Muscle layer of colon (tissue), 2 donors: ENCODE measurements around the gene OR2A1.
"Not testable (repeated sequence)": the region's sequence is repeated elsewhere in the genome, so short reads cannot be mapped to it uniquely, and the experiment has no call there.

Experiments
- H3K27ac ChIP-seq: one replicate; pipeline ENCODE4 v1.7.0; 2013; ENCODE audit warnings: low read depth, mild to moderate bottlenecking, low read length, moderate library complexity
- H3K27me3 ChIP-seq, 2 donors: one replicate each; pipeline ENCODE4 v1.7.0; 2013; ENCODE audit warnings: low read length in 2 of 2, mild to moderate bottlenecking in 2 of 2; ENCODE audit not compliant: insufficient read depth in 2 of 2, control insufficient read depth in 1 of 2
- H3K36me3 ChIP-seq: one replicate; pipeline ENCODE4 v1.7.0; 2013; ENCODE audit warnings: mild to moderate bottlenecking, low read length; ENCODE audit not compliant: insufficient read depth
- H3K4me1 ChIP-seq: one replicate; pipeline ENCODE4 v1.7.0; 2013; ENCODE audit warnings: mild to moderate bottlenecking, low read length; ENCODE audit not compliant: insufficient read depth
- H3K4me3 ChIP-seq, 2 donors: one replicate each; pipeline ENCODE4 v1.7.0; 2013; ENCODE audit warnings: low read length in 2 of 2, low read depth in 1 of 2, mild to moderate bottlenecking in 1 of 2, moderate library complexity in 1 of 2
- H3K9ac ChIP-seq: one replicate; pipeline ENCODE4 v1.7.0; 2013; ENCODE audit warnings: low read length
- H3K9me3 ChIP-seq: one replicate; pipeline ENCODE4 v1.7.0; 2013; ENCODE audit warnings: mild to moderate bottlenecking, low read length
- donor health status: abdominal sarcoma.
- donor health status: Adenocarcinoma of cecum.

Gene OR2A1

GRCh38 chr7:144311872-144312469, at the start of gene OR2A1:
Gene OR2A1 (plus strand): TSS chr7:144312419. CDS start chr7:144318125, 5,706 bp downstream.
- not testable (repeated sequence) for H3K9ac ChIP-seq, H3K27ac ChIP-seq

DNA sequence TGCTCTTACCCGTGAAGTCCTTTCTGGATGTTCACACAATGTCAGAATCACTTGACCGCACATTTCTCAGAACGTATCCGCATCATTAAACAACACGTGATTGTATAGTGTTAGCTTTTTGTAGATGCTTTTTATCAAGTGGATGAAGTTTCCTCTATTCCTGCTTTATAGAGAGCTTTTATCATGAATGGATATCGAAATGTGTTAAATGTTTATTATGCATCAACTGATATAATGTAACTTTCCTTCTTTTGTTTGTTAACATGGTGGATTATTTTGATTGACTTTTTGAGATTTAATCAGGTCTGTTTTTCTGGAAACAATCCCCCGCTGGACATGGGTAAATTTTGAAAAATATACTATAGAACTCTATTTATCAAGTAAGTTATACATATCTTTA, 47.5 kb upstream of the OR2A1 start, which contains the start of gene OR2A7:
Gene OR2A7 (minus strand): TSS at position 101 of the 400 bp plus-strand sequence. CDS start 5,164 bp downstream, outside the sequence.
- H3K27ac ChIP-seq, H3K36me3 ChIP-seq, H3K4me3 ChIP-seq, H3K27me3 ChIP-seq, H3K9ac ChIP-seq, H3K4me1 ChIP-seq, H3K9me3 ChIP-seq: not testable (repeated sequence)

More at GRCh38 chr7:144311872-144312469, at the start of gene OR2A1:
- not testable (repeated sequence) for H3K4me3 ChIP-seq, H3K9me3 ChIP-seq, H3K27me3 ChIP-seq, H3K4me1 ChIP-seq, H3K36me3 ChIP-seq

GRCh38 chr7:144269188-144269587, 43.0 kb upstream of the OR2A1 start, which contains the start of gene CTAGE8:
Gene CTAGE8 (minus strand): TSS chr7:144269288. CDS start chr7:144269250, 38 bp downstream.
- H3K4me1 ChIP-seq, H3K9me3 ChIP-seq, H3K27ac ChIP-seq, H3K4me3 ChIP-seq, H3K36me3 ChIP-seq, H3K27me3 ChIP-seq, H3K9ac ChIP-seq: not testable (repeated sequence)

GRCh38 chr7:144275281-144275680, 36.9 kb upstream of the OR2A1 start:
- H3K4me3 ChIP-seq, H3K4me1 ChIP-seq, H3K9ac ChIP-seq, H3K9me3 ChIP-seq, H3K36me3 ChIP-seq, H3K27ac ChIP-seq, H3K27me3 ChIP-seq: not testable (repeated sequence)

- H3K27me3 ChIP-seq, H3K9ac ChIP-seq, H3K36me3 ChIP-seq, H3K4me3 ChIP-seq, H3K9me3 ChIP-seq, H3K4me1 ChIP-seq, H3K27ac ChIP-seq: not testable (repeated sequence)
These were observed 32.2 kb upstream of the OR2A1 start for GRCh38 chr7:144280010-144280409.

GRCh38 chr7:144281981-144282380, 30.2 kb upstream of the OR2A1 start:
- not testable (repeated sequence) for H3K4me3 ChIP-seq, H3K4me1 ChIP-seq, H3K27me3 ChIP-seq, H3K27ac ChIP-seq, H3K9ac ChIP-seq, H3K9me3 ChIP-seq, H3K36me3 ChIP-seq

DNA sequence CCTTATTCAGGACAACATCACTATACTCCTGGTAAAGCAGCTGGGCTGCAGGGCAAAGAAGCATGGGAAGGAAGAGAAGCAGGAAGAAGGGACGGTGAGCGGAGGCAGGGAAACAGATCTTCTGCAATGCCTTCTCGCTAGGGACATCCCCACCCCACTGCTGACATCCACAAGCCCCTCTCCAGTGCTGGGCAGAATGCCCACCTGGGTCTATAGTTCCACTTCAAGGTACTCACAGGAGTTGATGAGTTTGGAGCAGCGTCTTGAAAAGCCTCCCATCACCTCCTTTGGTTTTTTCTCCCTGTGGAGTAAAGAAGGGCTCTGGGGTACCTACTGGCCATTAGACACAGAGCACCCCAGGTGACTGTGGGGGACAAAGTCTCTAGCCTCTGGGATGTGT, 29.7 kb upstream of the OR2A1 start:
- not testable (repeated sequence) for H3K9me3 ChIP-seq, H3K4me1 ChIP-seq, H3K4me3 ChIP-seq, H3K27ac ChIP-seq, H3K9ac ChIP-seq, H3K27me3 ChIP-seq, H3K36me3 ChIP-seq

DNA sequence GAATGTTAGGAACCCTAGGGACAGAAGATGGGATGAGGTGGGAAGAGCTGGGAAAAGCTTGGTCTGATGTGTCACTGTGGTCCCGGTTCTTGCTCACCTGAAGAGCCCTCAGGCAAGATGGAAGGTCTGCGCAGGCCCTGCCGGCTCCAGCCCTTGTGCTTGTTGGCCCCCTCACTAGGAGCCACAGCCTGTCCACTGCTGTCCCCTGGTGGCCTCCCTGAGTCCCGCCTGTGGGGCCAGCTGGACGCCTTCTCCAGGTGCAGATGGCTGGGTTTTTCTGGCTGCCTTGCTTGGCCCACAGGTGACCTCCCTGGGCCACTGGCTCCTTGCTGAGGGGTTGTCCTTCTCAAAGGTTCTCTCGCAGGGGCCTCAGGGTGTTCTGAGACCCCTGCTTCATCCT, 28.5 kb upstream of the OR2A1 start:
- not testable (repeated sequence) for H3K9me3 ChIP-seq, H3K36me3 ChIP-seq, H3K9ac ChIP-seq, H3K27me3 ChIP-seq, H3K27ac ChIP-seq, H3K4me1 ChIP-seq, H3K4me3 ChIP-seq

DNA sequence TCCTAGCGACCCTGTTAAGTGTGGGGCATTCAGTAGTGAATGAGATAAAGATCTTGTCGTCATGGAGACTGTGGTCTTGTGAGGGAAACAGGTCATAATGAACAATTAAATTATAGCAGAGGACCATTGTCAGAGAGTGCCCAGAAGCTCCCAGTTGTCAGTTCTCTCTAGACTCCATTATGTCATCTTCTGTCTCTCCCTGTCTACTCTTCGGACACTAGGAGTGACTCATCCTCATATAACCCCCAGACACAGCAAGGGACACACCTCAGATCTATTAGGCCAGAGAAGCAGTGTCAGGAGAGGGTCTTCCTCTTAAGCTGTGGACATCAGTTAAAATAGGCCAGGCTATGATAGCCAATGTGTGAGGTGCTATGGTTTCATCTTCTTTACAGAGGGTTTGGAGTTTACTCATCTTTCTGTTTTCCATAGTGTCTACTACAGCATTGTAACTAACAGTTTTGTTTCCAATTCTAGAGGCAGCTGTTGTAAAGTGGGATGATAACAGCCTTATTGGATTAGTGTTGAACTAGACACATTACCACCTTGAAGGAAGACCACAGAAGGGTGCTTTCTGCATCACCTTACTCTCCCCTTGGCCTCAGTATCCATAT, 24.9 kb upstream of the OR2A1 start:
- not testable (repeated sequence) for H3K9me3 ChIP-seq, H3K27ac ChIP-seq, H3K4me1 ChIP-seq, H3K27me3 ChIP-seq, H3K4me3 ChIP-seq, H3K36me3 ChIP-seq, H3K9ac ChIP-seq

GRCh38 chr7:144291607-144292006, 20.6 kb upstream of the OR2A1 start:
- H3K9ac ChIP-seq, H3K36me3 ChIP-seq, H3K9me3 ChIP-seq, H3K4me1 ChIP-seq, H3K27me3 ChIP-seq, H3K27ac ChIP-seq, H3K4me3 ChIP-seq: not testable (repeated sequence)

DNA sequence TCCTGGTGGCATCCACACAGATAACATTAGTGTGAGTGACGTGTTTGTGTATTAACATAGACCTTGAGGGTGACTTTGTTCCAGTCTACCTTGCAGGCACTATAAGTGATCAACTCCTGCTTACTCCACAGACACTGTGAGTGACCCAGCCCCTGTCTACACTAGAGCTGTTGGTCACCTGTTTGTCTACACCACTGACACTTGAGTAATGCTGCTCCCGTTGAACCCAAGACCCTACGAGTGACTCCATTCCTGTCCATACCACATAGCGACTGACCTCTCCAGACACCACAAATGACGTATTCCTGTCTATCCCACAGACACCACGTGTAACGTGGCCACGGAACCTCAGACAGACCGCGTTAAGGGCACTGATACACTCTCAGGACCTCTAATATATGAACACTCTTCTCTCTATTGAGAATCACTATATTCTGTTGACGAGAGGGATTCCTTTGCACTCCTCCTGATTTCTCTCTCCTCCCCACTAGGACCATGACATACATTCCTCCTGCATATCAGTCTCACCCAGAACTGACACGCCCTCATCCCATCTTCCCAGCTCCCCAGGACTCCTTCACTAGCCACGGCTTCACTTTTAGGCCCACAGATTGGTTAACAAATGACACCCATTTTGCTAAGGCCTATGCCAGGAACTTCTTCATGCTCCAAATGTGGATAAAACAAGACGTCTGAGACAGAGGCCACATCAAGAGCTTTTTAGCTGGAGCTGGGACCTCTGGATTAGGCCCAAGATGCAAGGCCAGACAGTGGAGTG, 19.6 kb upstream of the OR2A1 start:
- not testable (repeated sequence) for H3K9me3 ChIP-seq, H3K4me1 ChIP-seq, H3K36me3 ChIP-seq, H3K4me3 ChIP-seq, H3K9ac ChIP-seq, H3K27ac ChIP-seq, H3K27me3 ChIP-seq
